HG03095 (cell line): ENCODE results near the gene SUSD5.

ENCODE experiments used
- ATAC-seq: cut with Tn5 transposase; IDR thresholded peaks from one replicate; pipeline ENCODE4 v1.9.1; 2021; ENCODE audit warnings: moderate library complexity; ENCODE audit not compliant: unreplicated experiment

Gene SUSD5

GRCh38 chr3:33153782-33154181 is 64.8 kb downstream of the SUSD5 start:
- ATAC-seq, result no peak

- ATAC-seq, result no peak
Observed at GRCh38 chr3:33152363-33153360, 65.9 kb downstream of the SUSD5 start.

- no peak for ATAC-seq
Observed at GRCh38 chr3:33149342-33149741, 69.3 kb downstream of the SUSD5 start.

- no peak for ATAC-seq
Observed at GRCh38 chr3:33146791-33147445, 71.7 kb downstream of the SUSD5 start.

- ATAC-seq, result no peak
Observed at GRCh38 chr3:33145901-33146580, 72.6 kb downstream of the SUSD5 start.

GRCh38 chr3:33145221-33145900 is 73.2 kb downstream of the SUSD5 start:
- ATAC-seq, result no peak

- ATAC-seq, result no peak
Observed at GRCh38 chr3:33144433-33144832, 74.2 kb downstream of the SUSD5 start.

GRCh38 chr3:33141006-33141405 is 77.6 kb downstream of the SUSD5 start:
- no peak for ATAC-seq

- ATAC-seq, result no peak
Observed at GRCh38 chr3:33139996-33140395, 78.6 kb downstream of the SUSD5 start.

GRCh38 chr3:33139006-33139623 is 79.5 kb downstream of the SUSD5 start:
- peak; percentile 67 for ATAC-seq

- ATAC-seq, result no peak
Observed at GRCh38 chr3:33137691-33138090, 80.9 kb downstream of the SUSD5 start.

GRCh38 chr3:33134026-33134625 is 84.5 kb downstream of the SUSD5 start:
- ATAC-seq, result no peak

GRCh38 chr3:33132019-33132360 is 86.6 kb downstream of the SUSD5 start:
- no peak for ATAC-seq

GRCh38 chr3:33131331-33132018 is 87.1 kb downstream of the SUSD5 start:
- peak; percentile 80 for ATAC-seq

- no peak for ATAC-seq
Observed at GRCh38 chr3:33130144-33130543, 88.5 kb downstream of the SUSD5 start.

- no peak for ATAC-seq
Observed at GRCh38 chr3:33128706-33129105, 89.9 kb downstream of the SUSD5 start.

GRCh38 chr3:33125840-33126239 is 92.8 kb downstream of the SUSD5 start:
- ATAC-seq, result no peak

- ATAC-seq, result no peak
Observed at GRCh38 chr3:33124638-33125037, 94.0 kb downstream of the SUSD5 start.

GRCh38 chr3:33122991-33123390 is 95.6 kb downstream of the SUSD5 start:
- ATAC-seq, result no peak

GRCh38 chr3:33119891-33120290 is 98.7 kb downstream of the SUSD5 start:
- no peak for ATAC-seq
